GM10266 (cell line): Measurements from ENCODE around the gene LRRC27.

Source experiments
- DNase-seq: peaks from one replicate; pipeline ENCODE4 v3.0.0; 2012; ENCODE audit errors: extremely low spot score
- CTCF ChIP-seq: IDR thresholded peaks from 2 replicates; pipeline ENCODE4 v1.5.1; 2012; ENCODE audit warnings: mild to moderate bottlenecking, low read depth; ENCODE audit not compliant: control insufficient read depth, insufficient read depth; ENCODE audit errors: missing control alignments

LRRC27 gene

GRCh38 chr10:132396494-132397035 is 64.6 kb downstream of the LRRC27 start:
- TF ChIP-seq CTCF = peak; percentile 38
- DNase-seq = peak; percentile 86

GRCh38 chr10:132397036-132397541 is 65.1 kb downstream of the LRRC27 start, which contains the start of gene PWWP2B:
PWWP2B (plus strand) TSS chr10:132397200; CDS start chr10:132397227, 27 bp downstream.
- DNase-seq = peak; percentile 80
- no peak for TF ChIP-seq CTCF

GRCh38 chr10:132397671-132398565 is 65.9 kb downstream of the LRRC27 start:
- no peak for DNase-seq
- no peak for TF ChIP-seq CTCF

GRCh38 chr10:132398566-132398991 is 66.6 kb downstream of the LRRC27 start:
- TF ChIP-seq CTCF = no peak
- no peak for DNase-seq

- DNase-seq = no peak
- TF ChIP-seq CTCF = no peak
Measured at GRCh38 chr10:132399117-132400035, 67.4 kb downstream of the LRRC27 start.

- TF ChIP-seq CTCF = no peak
- DNase-seq = no peak
Measured at GRCh38 chr10:132400041-132400546, 68.1 kb downstream of the LRRC27 start.
